Common myeloid progenitor, CD34-positive (primary cell): ENCODE data around the gene TOGARAM1.

Source experiments
- CTCF ChIA-PET: fragments of 350-600 bp; sonication (Branson Sonifier 250); formaldehyde crosslinking; loops from one replicate; lab custom pipeline; 2021; ENCODE audit warnings: antibody characterized with exemption; lab: Charles Lee
- POLR2A ChIA-PET: fragments of 350-600 bp; sonication (Branson Sonifier 250); formaldehyde crosslinking; loops from one replicate; lab custom pipeline; 2021; ENCODE audit warnings: antibody characterized with exemption; lab: Charles Lee
- DNase-seq, 3 donors: peaks; one replicate each; pipeline versions ENCODE4 v3.0.0 to v3.0.0-alpha.2; 2013
- H3K27ac ChIP-seq, 2 experiments: 1 replicate in 1 of 2; 2 replicates in 1 of 2; pipeline ENCODE4 v1.7.0; 2013; ENCODE audit warnings: inconsistent platforms in 2 of 2, low read length in 2 of 2, mild to moderate bottlenecking in 2 of 2, low read depth in 1 of 2, moderate library complexity in 1 of 2; ENCODE audit not compliant: severe bottlenecking in 2 of 2, insufficient read depth in 1 of 2, poor library complexity in 1 of 2
- H3K27me3 ChIP-seq, 5 experiments: replicated peaks in 2 of 5; 1 replicate in 3 of 5; 2 replicates in 2 of 5; pipeline versions ENCODE4 v1.6.1 to v1.7.0; 2013; ENCODE audit warnings: low read length in 4 of 5, mild to moderate bottlenecking in 2 of 5, moderate library complexity in 2 of 5, inconsistent platforms in 1 of 5; ENCODE audit not compliant: insufficient read depth in 5 of 5, control insufficient read depth in 4 of 5
- H3K36me3 ChIP-seq, 4 experiments: 1 replicate in 2 of 4; 2 replicates in 2 of 4; pipeline versions ENCODE4 v1.6.1 to v1.7.0; 2013; ENCODE audit warnings: low read length in 3 of 4, control low read depth in 1 of 4, mild to moderate bottlenecking in 1 of 4; ENCODE audit not compliant: control insufficient read depth in 4 of 4, insufficient read depth in 4 of 4
- H3K4me1 ChIP-seq, 4 experiments: 1 replicate in 3 of 4; 2 replicates in 1 of 4; pipeline versions ENCODE4 v1.6.1 to v1.7.1; 2013; ENCODE audit warnings: low read length in 3 of 4, mild to moderate bottlenecking in 3 of 4, control low read depth in 1 of 4, inconsistent platforms in 1 of 4, moderate library complexity in 1 of 4; ENCODE audit not compliant: control insufficient read depth in 4 of 4, insufficient read depth in 4 of 4; ENCODE audit errors: control extremely low read depth in 1 of 4
- H3K4me3 ChIP-seq, 7 experiments: 1 replicate in 4 of 7; 2 replicates in 3 of 7; pipeline versions ENCODE4 v1.5.1 to v1.7.0; 2013; ENCODE audit warnings: mild to moderate bottlenecking in 7 of 7, low read length in 6 of 7, moderate library complexity in 6 of 7, inconsistent platforms in 2 of 7, low read depth in 2 of 7, control low read depth in 1 of 7; ENCODE audit not compliant: insufficient read depth in 4 of 7, control insufficient read depth in 1 of 7; ENCODE audit errors: extremely low read depth in 1 of 7
- H3K9me3 ChIP-seq, 5 experiments: 1 replicate in 4 of 5; 2 replicates in 1 of 5; pipeline versions ENCODE4 v1.6.1 to v1.7.1; 2013; ENCODE audit warnings: low read length in 4 of 5, mild to moderate bottlenecking in 2 of 5, inconsistent platforms in 1 of 5, low read depth in 1 of 5, moderate library complexity in 1 of 5; ENCODE audit not compliant: control insufficient read depth in 4 of 5, insufficient read depth in 2 of 5; ENCODE audit errors: control extremely low read depth in 1 of 5
- WGBS: methylation state at CpG from one replicate; pipeline ENCODE4 v1.1.5; 2013; ENCODE audit not compliant: insufficient coverage; 5-methylcytosine and 5-hydroxymethylcytosine counted together

The TOGARAM1 gene

DNA sequence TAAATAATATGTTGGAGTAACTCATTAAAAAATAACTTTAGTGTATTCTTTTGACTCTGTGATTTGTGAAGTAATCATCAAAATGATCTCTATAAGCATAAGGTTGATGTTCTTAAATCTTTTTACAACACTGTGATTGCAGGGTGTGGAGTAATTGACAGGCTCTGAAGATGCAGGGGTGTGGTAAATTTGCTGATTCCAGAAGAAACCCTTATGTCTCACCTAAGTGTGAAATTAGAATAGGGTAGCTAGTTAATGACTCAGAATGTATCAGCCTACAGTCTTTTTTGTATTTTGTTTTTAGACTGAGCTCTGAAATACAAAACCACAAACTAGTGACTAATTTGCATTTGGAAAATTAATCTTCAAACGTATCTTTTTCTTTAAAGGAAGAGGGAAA is 127.8 kb downstream of the TOGARAM1 start:
- no peak overlapping the region for H3K27ac ChIP-seq
- peaks cover 0 to 7% (median 2%) of the 10 kb centered on the region in 4 experiments for H3K36me3 ChIP-seq
- CTCF ChIA-PET = interaction anchor here (1.3 kb wide), 1 partner anchor 176 kb away, joined by 3 read pairs; no protein-coding TSS in a partner anchor
- WGBS = no CpG with 5 or more reads among the region's 1 CpG
- POLR2A ChIA-PET = no interaction called here
- H3K4me3 ChIP-seq = no peak overlapping the region
- H3K9me3 ChIP-seq = no peaks in the 10 kb centered on the region
- peak in 2 of 3 donors; percentile 32 to 58 for DNase-seq
- peaks cover 0 to 22% (median 7%) of the 10 kb centered on the region in 4 experiments for H3K4me1 ChIP-seq
- no peaks in the 10 kb centered on the region for H3K27me3 ChIP-seq

DNA sequence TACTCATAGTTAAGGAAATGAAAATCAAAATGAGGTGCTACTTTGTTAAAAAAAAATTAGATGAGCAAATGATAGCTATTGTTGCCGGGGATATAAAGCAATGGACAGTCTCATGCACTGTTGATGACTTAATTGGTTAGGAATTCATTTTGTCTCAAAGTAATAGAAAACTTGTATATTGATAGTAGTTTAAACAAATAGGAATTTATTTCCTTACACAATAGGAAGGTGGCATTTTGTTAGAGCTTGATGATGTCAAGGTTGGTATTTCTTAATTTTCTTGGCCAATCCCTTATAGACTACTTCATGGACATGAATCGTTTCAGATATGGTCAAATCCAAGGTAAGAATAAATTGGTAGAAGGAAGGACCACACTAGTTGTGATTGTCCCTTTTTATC is 129.7 kb downstream of the TOGARAM1 start:
- peaks cover 0 to 25% (median 13%) of the 10 kb centered on the region in 4 experiments for H3K36me3 ChIP-seq
- WGBS = no CpG with 5 or more reads among the region's 2 CpGs
- no peak overlapping the region for H3K27ac ChIP-seq
- POLR2A ChIA-PET = interaction anchor here (1.0 kb wide), 1 partner anchor 156 kb away, joined by 3 read pairs; no protein-coding TSS in a partner anchor
- no peaks in the 10 kb centered on the region for H3K27me3 ChIP-seq
- DNase-seq = no peak
- no peaks in the 10 kb centered on the region for H3K9me3 ChIP-seq
- H3K4me1 ChIP-seq = peaks cover 0 to 6% (median 2%) of the 10 kb centered on the region in 4 experiments
- CTCF ChIA-PET = no interaction called here
- no peak overlapping the region for H3K4me3 ChIP-seq

DNA sequence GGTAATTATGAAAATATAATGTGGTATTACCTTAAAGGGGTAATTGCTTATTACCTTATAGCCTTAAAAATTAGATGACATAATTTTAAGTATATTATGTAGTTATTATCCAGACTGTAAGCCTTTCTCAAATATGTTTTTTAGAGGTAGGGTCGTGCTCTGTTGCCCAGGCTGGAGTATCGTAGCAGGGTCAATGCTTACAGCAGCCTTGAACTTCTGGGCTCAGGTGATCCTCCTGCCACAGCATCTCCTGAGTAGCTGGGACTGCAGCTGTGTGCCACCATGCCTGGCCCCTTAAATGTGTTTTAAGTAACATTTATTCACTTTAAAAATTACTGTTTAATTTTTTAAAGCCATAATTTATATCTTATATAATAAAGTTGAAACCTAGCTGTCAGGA is 132.3 kb downstream of the TOGARAM1 start:
- Histone ChIP-seq H3K9me3 (no peaks in the 10 kb centered on the region), H3K27me3 (no peaks in the 10 kb centered on the region), H3K36me3 (peaks cover 4 to 47% (median 23%) of the 10 kb centered on the region in 4 experiments), H3K27ac (no peak overlapping the region), H3K4me1 (peaks cover 0 to 4% (median 1%) of the 10 kb centered on the region in 4 experiments), H3K4me3 (no peak overlapping the region)
- CTCF ChIA-PET = interaction anchor here (0.9 to 1.4 kb wide), 3 partner anchors 10 to 158 kb away, joined by 3 to 6 read pairs (median 3); partner anchors contain the start of gene PRPF39
- POLR2A ChIA-PET = no interaction called here
- DNase-seq = no peak
- 100% methylated on average over 1 of the region's 2 CpGs for WGBS

DNA sequence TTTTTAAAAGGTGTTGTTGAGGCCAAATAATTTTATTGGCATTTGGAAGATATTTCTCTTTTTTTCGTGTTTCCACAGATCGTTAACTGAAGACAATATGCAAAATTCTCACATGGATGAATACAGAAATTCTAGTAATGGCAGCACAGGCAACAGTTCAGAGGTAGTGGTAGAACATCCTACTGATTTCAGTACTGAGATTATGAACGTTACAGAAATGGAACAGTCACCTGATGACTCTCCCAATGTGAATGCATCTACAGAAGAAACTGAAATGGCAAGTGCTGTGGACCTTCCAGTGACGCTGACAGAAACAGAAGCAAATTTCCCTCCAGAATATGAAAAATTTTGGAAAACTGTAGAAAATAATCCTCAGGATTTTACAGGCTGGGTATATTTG is 133.2 kb downstream of the TOGARAM1 start:
- Histone ChIP-seq H3K4me3 (no peak overlapping the region), H3K27ac (no peak overlapping the region), H3K36me3 (peaks cover 9 to 53% (median 27%) of the 10 kb centered on the region in 4 experiments), H3K9me3 (no peaks in the 10 kb centered on the region), H3K27me3 (no peaks in the 10 kb centered on the region), H3K4me1 (peaks cover 0 to 4% (median 0%) of the 10 kb centered on the region in 4 experiments)
- no peak for DNase-seq
- WGBS = 80% methylated on average over 1 of the region's 4 CpGs
- ChIA-PET CTCF (interaction anchor here (0.7 to 1.4 kb wide), 3 partner anchors 11 to 116 kb away, joined by 3 to 6 read pairs (median 3); partner anchors contain the start of gene PRPF39), POLR2A (no interaction called here)

DNA sequence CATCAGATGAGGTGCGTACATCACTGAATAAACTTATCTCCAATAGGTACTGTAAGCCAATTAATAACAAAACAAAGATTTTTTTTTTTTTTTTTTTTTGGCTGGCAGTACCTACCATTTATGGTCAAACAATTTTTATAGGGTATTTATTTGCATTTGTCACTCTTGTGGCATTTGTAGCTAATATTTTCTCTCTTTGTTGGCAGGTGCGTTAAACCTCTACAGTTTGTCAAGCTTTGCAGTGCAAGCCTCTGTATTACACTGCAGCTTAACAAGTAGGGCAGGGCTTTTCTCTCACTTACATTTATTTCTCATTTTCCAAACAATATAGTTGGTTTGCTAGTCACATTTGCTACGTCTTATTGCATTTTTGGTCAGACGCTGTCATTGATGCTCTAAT is 134.2 kb downstream of the TOGARAM1 start:
- H3K9me3 ChIP-seq = no peaks in the 10 kb centered on the region
- no peaks in the 10 kb centered on the region for H3K27me3 ChIP-seq
- ChIA-PET CTCF (no interaction called here), POLR2A (no interaction called here)
- no peak overlapping the region for H3K4me3 ChIP-seq
- DNase-seq = no peak
- no peak overlapping the region for H3K27ac ChIP-seq
- WGBS = 93% methylated on average over 2 of the region's 4 CpGs
- peaks cover 0 to 4% (median 0%) of the 10 kb centered on the region in 4 experiments for H3K4me1 ChIP-seq
- H3K36me3 ChIP-seq = peaks cover 11 to 64% (median 34%) of the 10 kb centered on the region in 4 experiments

DNA sequence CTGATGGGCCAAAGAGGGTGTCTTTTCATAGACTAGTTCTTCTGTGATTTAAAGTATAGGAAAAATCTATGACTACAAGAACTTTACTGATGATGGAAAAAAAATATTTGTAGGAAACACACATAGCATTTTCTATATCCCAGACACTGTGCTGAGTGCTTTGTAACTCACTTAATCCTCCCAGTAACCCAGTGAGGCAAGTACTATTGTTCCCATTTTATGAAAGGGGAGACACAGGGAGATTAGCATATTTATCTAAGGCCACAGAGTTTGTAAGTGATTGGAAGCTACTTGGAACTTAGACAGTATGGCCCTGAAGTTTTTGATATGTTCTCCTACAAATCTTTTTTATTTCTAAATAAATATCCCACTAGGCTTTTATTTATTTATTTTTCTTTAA is 141.8 kb downstream of the TOGARAM1 start:
- Histone ChIP-seq H3K4me3 (no peak overlapping the region), H3K27ac (no peak overlapping the region), H3K9me3 (no peaks in the 10 kb centered on the region), H3K27me3 (no peaks in the 10 kb centered on the region), H3K36me3 (peaks cover 16 to 67% (median 39%) of the 10 kb centered on the region in 4 experiments), H3K4me1 (no peaks in the 10 kb centered on the region)
- ChIA-PET POLR2A (no interaction called here), CTCF (no interaction called here)
- DNase-seq = no peak

DNA sequence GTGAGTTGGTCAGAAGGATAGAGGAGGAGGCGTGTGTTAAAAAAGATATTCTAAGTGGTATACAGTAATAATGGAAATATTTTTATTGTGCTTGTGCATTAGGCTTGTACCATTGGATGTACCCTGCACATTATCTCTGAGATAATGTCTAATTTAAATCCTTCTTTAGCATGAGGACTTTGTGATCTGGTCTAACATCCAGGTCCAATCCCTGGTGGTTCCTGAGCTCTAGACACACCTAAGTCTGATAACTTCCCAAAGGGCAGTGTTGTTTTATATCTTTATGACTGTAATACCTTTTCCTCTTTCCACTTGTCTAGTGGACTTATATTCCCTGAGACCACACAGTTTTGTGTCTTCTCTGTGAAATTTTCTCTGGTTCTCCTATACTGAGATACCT is 142.6 kb downstream of the TOGARAM1 start:
- POLR2A ChIA-PET = no interaction called here
- no CpG with 5 or more reads among the region's 1 CpG for WGBS
- Histone ChIP-seq H3K27ac (no peak overlapping the region), H3K36me3 (peaks cover 18 to 68% (median 42%) of the 10 kb centered on the region in 4 experiments), H3K4me3 (no peak overlapping the region), H3K4me1 (no peaks in the 10 kb centered on the region), H3K27me3 (no peaks in the 10 kb centered on the region), H3K9me3 (no peaks in the 10 kb centered on the region)
- no peak for DNase-seq
- CTCF ChIA-PET = no interaction called here
